B cell (primary cell): ENCODE data around the gene SYT6. TPM values are rescaled to one million over a fixed set of nuclear protein-coding genes. Genes with fewer than 3 reads are reported as not detected.

ENCODE experiments used
- ATAC-seq: fragments of 200-7000 bp; cut with Tn5 transposase; one replicate; pipeline ENCODE4 v1.10.0; 2021; ENCODE audit warnings: low read depth, mild to moderate bottlenecking, moderate number of reproducible peaks, moderate library complexity
- CTCF ChIA-PET: fragments of 350-600 bp; sonication (Branson Sonifier 250); formaldehyde crosslinking; loops from one replicate; lab custom pipeline; 2021; ENCODE audit warnings: antibody characterized with exemption, inconsistent platforms; lab: Charles Lee
- POLR2A ChIA-PET: fragments of 350-600 bp; sonication (Branson Sonifier 250); formaldehyde crosslinking; loops from one replicate; lab custom pipeline; 2021; ENCODE audit warnings: antibody characterized with exemption; lab: Charles Lee
- DNase-seq: peaks from one replicate; pipeline ENCODE4 v3.0.0; 2013
- H2AFZ ChIP-seq: 2 replicates; pipeline ENCODE4 v1.6.1; 2012; ENCODE audit warnings: mild to moderate bottlenecking, low read depth, low read length; ENCODE audit not compliant: insufficient read depth, poor library complexity, severe bottlenecking
- H3K27ac ChIP-seq, 2 donors: 1 replicate in 1 of 2; 2 replicates in 1 of 2; pipeline ENCODE4 v1.5.1; 2012 to 2013; ENCODE audit warnings: low read length in 2 of 2, mild to moderate bottlenecking in 2 of 2, moderate library complexity in 1 of 2
- H3K27me3 ChIP-seq, 4 experiments: fragments of 200-600 bp in 1 of 4; sonication (generic) in 1 of 4; replicated peaks in 1 of 4; 1 replicate in 2 of 4; 2 replicates in 2 of 4; pipeline versions ENCODE4 v1.6.1 to v1.7.0; 2013 to 2016; ENCODE audit warnings: low read length in 3 of 4, mild to moderate bottlenecking in 2 of 4, mixed read lengths in 1 of 4, moderate library complexity in 1 of 4; ENCODE audit not compliant: insufficient read depth in 4 of 4, control insufficient read depth in 3 of 4; ENCODE audit errors: control extremely low read depth in 1 of 4
- H3K36me3 ChIP-seq, 2 experiments: replicated peaks in 1 of 2; 1 replicate in 1 of 2; 2 replicates in 1 of 2; pipeline versions ENCODE4 v1.6.1 to v1.7.1; 2013; ENCODE audit warnings: low read length in 1 of 2; ENCODE audit not compliant: insufficient read depth in 2 of 2, control insufficient read depth in 1 of 2; ENCODE audit errors: control extremely low read depth in 1 of 2, extremely low read depth in 1 of 2
- H3K4me1 ChIP-seq, 2 donors: fragments of 200-600 bp in 1 of 2; sonication (generic) in 1 of 2; 1 replicate in 1 of 2; 2 replicates in 1 of 2; pipeline versions ENCODE4 v1.5.1 to v1.6.1; 2013 to 2017; ENCODE audit warnings: low read length in 2 of 2; ENCODE audit not compliant: control insufficient read depth in 2 of 2, insufficient read depth in 2 of 2
- H3K4me2 ChIP-seq: replicated peaks from 2 replicates; pipeline ENCODE3; 2012; ENCODE audit warnings: mild to moderate bottlenecking, low read depth, low read length; ENCODE audit not compliant: poor library complexity, severe bottlenecking
- H3K4me3 ChIP-seq, 5 experiments: fragments of 200-600 bp in 1 of 5; sonication (generic) in 1 of 5; 1 replicate in 3 of 5; 2 replicates in 2 of 5; pipeline versions ENCODE4 v1.5.1 to v1.7.0; 2011 to 2016; ENCODE audit warnings: low read length in 4 of 5, mild to moderate bottlenecking in 4 of 5, low read depth in 2 of 5, control low read depth in 1 of 5, moderate library complexity in 1 of 5; ENCODE audit not compliant: insufficient read depth in 1 of 5; ENCODE audit errors: control extremely low read depth in 1 of 5, extremely low read depth in 1 of 5
- H3K79me2 ChIP-seq: fragments of 200-600 bp; sonication (generic); one replicate; pipeline ENCODE4 v1.6.0; 2016; ENCODE audit warnings: low read length; ENCODE audit not compliant: control insufficient read depth, insufficient read depth
- H3K9ac ChIP-seq: fragments of 200-600 bp; sonication (generic); 2 replicates; pipeline ENCODE4 v1.6.1; 2017; ENCODE audit warnings: mild to moderate bottlenecking, low read length, moderate library complexity
- H3K9me3 ChIP-seq, 3 donors: one replicate each; pipeline versions ENCODE4 v1.6.1 to v1.7.1; 2013; ENCODE audit warnings: low read length in 2 of 3; ENCODE audit not compliant: control insufficient read depth in 2 of 3, insufficient read depth in 1 of 3; ENCODE audit errors: control extremely low read depth in 1 of 3
- H4K20me1 ChIP-seq: 2 replicates; pipeline ENCODE4 v1.6.0; 2012; ENCODE audit warnings: mild to moderate bottlenecking, low read length; ENCODE audit not compliant: insufficient read depth, control insufficient read depth, poor library complexity, severe bottlenecking
- H3K27ac Mint-ChIP-seq: one replicate; pipeline ENCODE4 v1.8.0; 2021; ENCODE audit warnings: mixed read lengths
- H3K27me3 Mint-ChIP-seq: one replicate; pipeline ENCODE4 v1.8.0; 2021; ENCODE audit warnings: mixed read lengths
- H3K4me1 Mint-ChIP-seq: one replicate; pipeline ENCODE4 v1.8.0; 2021; ENCODE audit warnings: mixed read lengths
- H3K4me3 Mint-ChIP-seq: one replicate; pipeline ENCODE4 v1.8.0; 2021; ENCODE audit warnings: mixed read lengths
- H3K9me3 Mint-ChIP-seq: one replicate; pipeline ENCODE4 v1.8.0; 2022; ENCODE audit warnings: mixed read lengths; ENCODE audit not compliant: insufficient read depth
- EZH2 ChIP-seq: IDR thresholded peaks from 2 replicates; pipeline ENCODE4 v1.6.1; 2012; ENCODE audit warnings: borderline replicate concordance, low read depth, mild to moderate bottlenecking, moderate library complexity, low read length; ENCODE audit not compliant: insufficient read depth, poor library complexity, severe bottlenecking
- WGBS: methylation state at CpG from one replicate; pipeline ENCODE4 v1.1.5; 2013; ENCODE audit warnings: missing lambda C conversion rate; ENCODE audit not compliant: insufficient coverage; 5-methylcytosine and 5-hydroxymethylcytosine counted together
- intact Hi-C: fragments of 100-400 bp; cut with micrococcal nuclease; formaldehyde crosslinking; loops from one replicate; pipeline ENCODE4 v1.10.0; 2022
- polyA plus RNA-seq: library from polyadenylated mRNA; depleted of rRNA; stranded (reverse); fragments of >200 nt; gene quantifications from 2 replicates; pipeline ENCODE4 v1.2.3, GENCODE V29; 2012
- total RNA-seq, 2 donors: library from RNA; stranded (reverse); fragments of 120-200 nt in 1 of 2; gene quantifications; 1 replicate in 1 of 2; 2 replicates in 1 of 2; pipeline versions ENCODE4 v1.2.3 to v1.2.4, GENCODE V29; 2013 to 2022
- TF ChIP-seq, protein P1 (sequence below): fragments of 200-600 bp; IDR thresholded peaks from one replicate; pipeline ENCODE4 v1.8.0; 2022; ENCODE audit warnings: antibody characterized with exemption, mild to moderate bottlenecking

Gene SYT6
- total and polyA plus RNA-seq, 2 donors (not counting 1 experiment from before 2014, with no cell fraction given), result not detected

DNA sequence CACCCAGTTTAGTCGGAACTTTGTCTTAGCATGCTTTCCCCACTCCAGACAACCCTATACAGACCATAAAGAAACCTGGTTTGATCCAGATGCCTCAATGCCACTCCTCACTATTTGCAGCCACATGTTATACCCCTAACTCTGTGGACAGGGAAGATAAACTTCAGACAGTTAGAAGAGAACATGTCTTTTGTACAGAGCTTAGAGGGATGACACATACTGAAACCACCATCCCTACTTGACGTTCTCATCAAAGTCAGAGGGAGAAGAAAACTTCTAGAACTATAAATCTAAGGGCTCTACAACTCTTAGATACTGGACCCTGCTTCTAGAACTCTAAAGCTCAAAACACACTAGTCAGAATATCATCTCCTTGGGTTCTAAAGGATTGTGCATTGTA lies 3.7 kb downstream of the SYT6 start:
- Histone ChIP-seq H3K27ac (no peak overlapping the region), H3K4me2 (no peak overlapping the region), H3K4me1 (peaks cover 15 to 16% of the 10 kb centered on the region in 2 donors), H3K36me3 (no peaks in the 10 kb centered on the region), H3K4me3 (no peak overlapping the region), H2AFZ (no peak overlapping the region), H3K79me2 (no peaks in the 10 kb centered on the region), H3K9me3 (peaks cover 0 to 7% (median 0%) of the 10 kb centered on the region in 3 donors), H3K27me3 (peaks cover 0 to 48% (median 11%) of the 10 kb centered on the region in 4 experiments), H4K20me1 (no peaks in the 10 kb centered on the region), H3K9ac (no peak overlapping the region)
- Mint-ChIP-seq H3K27ac (no peak overlapping the region), H3K9me3 (no peaks in the 10 kb centered on the region), H3K4me3 (no peak overlapping the region), H3K27me3 (peaks cover 60% of the 10 kb centered on the region), H3K4me1 (peaks cover 7% of the 10 kb centered on the region)
- 67% methylated on average over 1 of the region's 2 CpGs for WGBS
- DNase-seq (no peak), ATAC-seq (no peak)
- ChIA-PET POLR2A (no interaction called here), CTCF (no interaction called here)
- TF ChIP-seq EZH2, result no peak
- TF ChIP-seq, protein P1, sequence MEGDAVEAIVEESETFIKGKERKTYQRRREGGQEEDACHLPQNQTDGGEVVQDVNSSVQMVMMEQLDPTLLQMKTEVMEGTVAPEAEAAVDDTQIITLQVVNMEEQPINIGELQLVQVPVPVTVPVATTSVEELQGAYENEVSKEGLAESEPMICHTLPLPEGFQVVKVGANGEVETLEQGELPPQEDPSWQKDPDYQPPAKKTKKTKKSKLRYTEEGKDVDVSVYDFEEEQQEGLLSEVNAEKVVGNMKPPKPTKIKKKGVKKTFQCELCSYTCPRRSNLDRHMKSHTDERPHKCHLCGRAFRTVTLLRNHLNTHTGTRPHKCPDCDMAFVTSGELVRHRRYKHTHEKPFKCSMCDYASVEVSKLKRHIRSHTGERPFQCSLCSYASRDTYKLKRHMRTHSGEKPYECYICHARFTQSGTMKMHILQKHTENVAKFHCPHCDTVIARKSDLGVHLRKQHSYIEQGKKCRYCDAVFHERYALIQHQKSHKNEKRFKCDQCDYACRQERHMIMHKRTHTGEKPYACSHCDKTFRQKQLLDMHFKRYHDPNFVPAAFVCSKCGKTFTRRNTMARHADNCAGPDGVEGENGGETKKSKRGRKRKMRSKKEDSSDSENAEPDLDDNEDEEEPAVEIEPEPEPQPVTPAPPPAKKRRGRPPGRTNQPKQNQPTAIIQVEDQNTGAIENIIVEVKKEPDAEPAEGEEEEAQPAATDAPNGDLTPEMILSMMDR, result no peak
- intact Hi-C loops, result no loop called here

DNA sequence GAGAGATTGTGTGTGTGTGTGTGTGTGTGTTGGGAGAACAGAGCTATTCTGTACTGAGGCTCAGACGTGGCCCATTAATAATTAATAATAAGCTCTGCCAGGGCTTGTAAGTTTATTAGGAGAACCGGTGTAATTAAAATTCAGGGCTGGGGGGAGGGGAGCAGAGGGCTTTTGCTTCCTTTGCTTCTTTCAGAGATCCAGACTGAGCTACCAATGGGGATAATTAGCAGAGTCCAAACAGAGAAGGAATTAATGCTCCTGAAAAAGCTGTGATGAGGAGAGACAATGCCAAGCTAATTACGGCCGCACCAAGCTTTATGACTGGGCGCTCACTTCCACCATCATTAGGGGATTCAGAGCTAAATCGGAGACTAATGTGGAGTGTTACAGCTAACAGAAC lies 4.5 kb downstream of the SYT6 start:
- peaks cover 0 to under 1% (median 0%) of the 10 kb centered on the region in 3 donors for H3K9me3 ChIP-seq
- H3K4me2 ChIP-seq, result no peak overlapping the region
- Mint-ChIP-seq H3K4me1 (peaks cover 3% of the 10 kb centered on the region), H3K9me3 (no peaks in the 10 kb centered on the region), H3K27ac (no peak overlapping the region), H3K27me3 (peaks cover 55% of the 10 kb centered on the region), H3K4me3 (no peak overlapping the region)
- H3K9ac ChIP-seq, result no peak overlapping the region
- TF ChIP-seq, protein P1, result no peak
- TF ChIP-seq EZH2, result no peak
- no peaks in the 10 kb centered on the region for H3K36me3 ChIP-seq
- no peaks in the 10 kb centered on the region for H3K79me2 ChIP-seq
- peaks cover 0 to 40% (median 9%) of the 10 kb centered on the region in 4 experiments for H3K27me3 ChIP-seq
- DNase-seq (no peak), ATAC-seq (no peak)
- POLR2A ChIA-PET, result no interaction called here
- no peak overlapping the region for H3K4me3 ChIP-seq
- intact Hi-C loops, result no loop called here
- 83% methylated on average over 2 of the region's 6 CpGs for WGBS
- peaks cover 11 to 12% of the 10 kb centered on the region in 2 donors for H3K4me1 ChIP-seq
- CTCF ChIA-PET, result no interaction called here
- H4K20me1 ChIP-seq, result no peaks in the 10 kb centered on the region
- H3K27ac ChIP-seq, result no peak overlapping the region
- H2AFZ ChIP-seq, result no peak overlapping the region
